T47D (cell line): Measurements from ENCODE around the gene RCOR3.

ENCODE experiments used
- DNase-seq, 2 experiments: peaks; one replicate each; pipeline versions ENCODE4 v3.0.0 to v3.0.0-alpha.2; 2011 to 2012; ENCODE audit warnings: low read depth in 1 of 2, low spot score in 1 of 2
- JUND ChIP-seq: IDR thresholded peaks from 2 replicates; pipeline ENCODE4 v1.6.1; 2012; ENCODE audit warnings: low read depth
- in situ Hi-C: cut with HindIII; loops from 2 replicates; pipeline ENCODE4 v1.10.0; 2016; ENCODE audit warnings: low sequenced_read_pairs, low pct_unique_long_range_greater_than_20kb

The RCOR3 gene

DNA sequence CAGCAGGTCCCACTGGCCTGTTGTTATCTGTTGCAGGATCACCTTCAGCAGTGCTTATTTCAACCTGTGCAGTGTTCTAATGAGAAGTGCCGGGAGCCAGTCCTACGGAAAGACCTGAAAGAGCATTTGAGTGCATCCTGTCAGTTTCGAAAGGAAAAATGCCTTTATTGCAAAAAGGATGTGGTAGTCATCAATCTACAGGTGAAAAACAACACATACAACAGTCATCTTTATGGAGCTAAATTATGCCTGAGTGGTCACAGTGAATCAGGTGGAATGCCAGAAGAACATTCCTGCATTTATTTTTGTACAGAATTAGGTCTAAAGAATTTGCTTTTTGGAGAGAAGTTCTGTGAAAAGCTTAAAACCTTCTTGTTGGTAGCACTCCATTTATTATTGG lies 100.7 kb downstream of the RCOR3 start:
- in situ Hi-C loops, result no loop called here
- no peak for DNase-seq
- TF ChIP-seq JUND, result no peak

DNA sequence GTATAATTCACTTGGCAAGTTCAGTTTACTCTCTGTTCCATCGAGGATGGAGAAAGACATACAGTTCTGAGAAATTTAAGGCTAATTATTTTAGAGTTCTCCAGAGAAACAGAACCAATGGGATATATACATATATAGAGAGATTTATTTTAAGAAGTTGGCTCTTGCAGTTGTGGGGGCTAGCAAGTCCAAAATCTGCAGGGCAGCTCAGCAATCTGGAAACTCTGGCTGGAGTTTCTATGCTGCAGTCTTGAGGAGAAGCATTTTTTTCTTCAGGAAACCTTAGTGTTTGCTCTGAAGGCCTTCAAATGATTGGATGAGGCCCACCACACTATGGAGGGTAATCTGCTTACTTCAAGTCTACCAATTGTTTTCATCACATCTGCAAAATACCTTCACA lies 102.0 kb downstream of the RCOR3 start:
- in situ Hi-C loops, result no loop called here
- no peak for DNase-seq
- TF ChIP-seq JUND, result no peak
